ACC112 (cell line): ENCODE results near the gene PYGB.

ENCODE experiments used
- H2AFZ ChIP-seq: fragments of 200-600 bp; sonication (generic); one replicate; pipeline ENCODE4 v1.6.0; 2017; ENCODE audit warnings: antibody characterized with exemption, low read length; ENCODE audit not compliant: unreplicated experiment
- H3K27ac ChIP-seq: fragments of 200-600 bp; sonication (generic); 2 replicates; pipeline ENCODE4 v1.5.1; 2014; ENCODE audit warnings: low read depth, mild to moderate bottlenecking, antibody characterized with exemption, low read length, moderate library complexity
- H3K27me3 ChIP-seq: fragments of 200-600 bp; sonication (generic); 2 replicates; pipeline ENCODE4 v1.6.1; 2014; ENCODE audit warnings: mild to moderate bottlenecking, antibody characterized with exemption, low read length, moderate library complexity, mixed read lengths; ENCODE audit not compliant: insufficient read depth
- H3K36me3 ChIP-seq: fragments of 200-600 bp; sonication (generic); 2 replicates; pipeline ENCODE4 v1.6.1; 2016; ENCODE audit warnings: mild to moderate bottlenecking, antibody characterized with exemption, low read length, moderate library complexity, mixed read lengths; ENCODE audit not compliant: insufficient read depth
- H3K4me1 ChIP-seq: fragments of 200-600 bp; sonication (generic); one replicate; pipeline ENCODE4 v1.6.1; 2016; ENCODE audit warnings: low read length, mixed read lengths; ENCODE audit not compliant: insufficient read depth, unreplicated experiment, control insufficient read depth
- H3K4me3 ChIP-seq: fragments of 200-600 bp; sonication (generic); 2 replicates; pipeline ENCODE4 v1.5.1; 2014; ENCODE audit warnings: mild to moderate bottlenecking, low read depth, low read length
- H3K79me2 ChIP-seq: fragments of 200-600 bp; sonication (generic); one replicate; pipeline ENCODE4 v1.6.0; 2016; ENCODE audit warnings: low read length; ENCODE audit not compliant: control insufficient read depth, unreplicated experiment, insufficient read depth

The PYGB gene

DNA sequence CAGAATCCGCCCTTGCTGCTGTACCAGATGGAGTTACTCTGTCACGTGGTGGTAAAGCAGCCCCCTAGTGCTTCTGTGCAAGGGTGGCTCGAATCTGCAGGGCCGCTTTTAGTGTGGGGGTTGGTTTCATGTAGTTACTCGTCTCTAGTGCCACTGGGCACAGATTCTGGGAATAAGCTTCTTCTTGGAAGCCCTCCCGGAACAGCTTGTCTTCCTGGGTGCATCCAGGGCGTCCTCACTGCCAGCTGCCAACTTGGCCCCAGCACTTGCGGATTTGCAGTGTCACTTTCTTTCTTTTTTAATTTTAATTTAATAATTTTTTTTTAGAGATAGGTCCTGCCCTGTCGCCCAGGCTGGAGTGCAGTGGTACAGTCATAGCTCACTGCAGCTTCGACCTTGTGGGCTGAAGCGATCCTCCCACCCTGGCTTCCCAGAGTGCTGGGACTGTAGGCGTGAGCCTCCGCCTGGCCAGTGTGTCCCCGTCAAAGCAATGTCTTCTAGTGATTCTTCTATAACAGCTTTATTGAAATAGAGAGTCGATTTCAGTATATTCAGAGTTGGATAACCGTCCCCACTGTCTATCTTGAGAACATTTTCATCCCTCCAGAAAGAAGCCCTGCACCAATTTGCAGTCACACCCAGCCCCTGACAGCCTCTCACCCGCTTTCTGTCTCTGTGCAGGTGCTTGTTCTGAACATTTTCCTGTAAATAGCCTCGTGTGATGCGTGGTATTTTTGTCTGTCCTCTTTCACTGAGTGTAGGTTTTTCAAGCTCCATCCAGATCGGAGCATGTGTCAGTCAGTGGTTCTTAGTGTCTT, 25.9 kb downstream of the PYGB start:
- Histone ChIP-seq H3K27ac (no peak overlapping the region), H3K36me3 (peaks cover 33% of the 10 kb centered on the region; the same call in 1 of the 2 replicates), H2AFZ (no peak overlapping the region)

DNA sequence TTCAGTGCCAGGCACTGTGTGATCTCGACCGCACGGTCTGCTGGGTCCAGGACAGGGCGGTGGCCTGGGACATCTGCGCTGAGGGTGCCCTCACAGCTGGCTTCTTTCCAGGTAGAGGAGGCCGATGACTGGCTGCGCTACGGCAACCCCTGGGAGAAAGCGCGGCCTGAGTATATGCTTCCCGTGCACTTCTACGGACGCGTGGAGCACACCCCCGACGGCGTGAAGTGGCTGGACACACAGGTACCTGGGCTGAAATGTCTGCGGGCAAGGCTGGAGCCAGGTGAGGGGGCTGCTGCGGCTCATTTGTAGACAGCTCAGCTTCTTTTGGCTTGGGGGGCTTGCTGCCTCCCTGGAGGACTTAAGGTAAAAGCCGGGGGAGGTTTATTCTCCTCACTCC, 26.6 kb downstream of the PYGB start:
- H3K27ac ChIP-seq: no peak overlapping the region
- H3K36me3 ChIP-seq: peaks cover 33% of the 10 kb centered on the region; the same call in 1 of the 2 replicates
- no peaks in the 10 kb centered on the region for H3K27me3 ChIP-seq
- no peak overlapping the region for H3K4me3 ChIP-seq
- no peaks in the 10 kb centered on the region for H3K4me1 ChIP-seq
- H2AFZ ChIP-seq: no peak overlapping the region
- peaks cover 5% of the 10 kb centered on the region for H3K79me2 ChIP-seq

More for the DNA sequence above, 25.9 kb downstream of the PYGB start:
- Histone ChIP-seq H3K27me3 (no peaks in the 10 kb centered on the region), H3K4me3 (no peak overlapping the region), H3K79me2 (peaks cover 5% of the 10 kb centered on the region), H3K4me1 (no peaks in the 10 kb centered on the region)

DNA sequence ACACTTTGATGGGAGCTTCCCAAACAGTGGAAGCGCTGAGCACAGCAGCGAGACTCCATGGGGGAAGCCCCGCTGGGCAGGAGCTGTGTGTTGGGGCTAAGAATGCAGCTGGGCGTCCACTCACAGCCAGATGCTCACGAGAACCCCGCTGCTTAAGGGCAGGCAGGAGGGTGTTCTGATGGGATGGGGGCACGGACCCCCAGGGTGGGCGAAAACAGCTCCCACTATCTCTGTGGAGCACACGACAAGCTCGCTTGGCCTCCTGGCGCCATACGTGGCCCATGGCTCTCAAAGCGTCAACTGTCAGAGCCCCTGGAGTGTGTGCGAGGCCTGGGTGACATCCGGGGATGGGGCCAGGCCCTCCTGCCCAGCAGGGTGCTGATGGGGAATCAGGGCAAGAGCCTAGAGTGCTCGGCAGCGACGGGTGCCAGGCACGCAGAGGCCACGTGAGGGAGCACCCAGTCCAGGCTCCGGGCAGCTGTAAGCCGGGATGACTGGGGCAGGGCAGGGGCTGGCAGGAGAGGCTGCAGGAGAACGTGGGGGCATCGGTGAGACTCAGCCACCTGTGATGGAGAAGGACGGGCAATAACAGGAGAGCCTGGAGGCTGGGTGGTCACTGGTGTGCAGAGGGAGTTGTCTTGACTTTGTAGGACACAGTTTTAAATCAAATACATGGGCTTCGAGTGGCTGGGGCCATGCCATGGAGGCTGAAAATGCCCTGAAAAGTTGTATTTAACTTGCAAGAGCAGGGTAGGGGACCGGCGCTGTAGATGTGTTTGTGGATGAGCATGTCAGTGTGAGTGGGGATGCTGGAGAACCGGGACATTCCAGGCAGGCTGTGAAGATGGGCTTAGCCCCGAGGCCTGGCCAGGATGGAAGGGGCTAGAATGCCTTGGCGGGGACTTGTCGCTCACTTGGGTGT, 27.3 kb downstream of the PYGB start:
- Histone ChIP-seq H3K27me3 (no peaks in the 10 kb centered on the region), H3K4me1 (no peaks in the 10 kb centered on the region), H3K79me2 (peaks cover 5% of the 10 kb centered on the region), H2AFZ (no peak overlapping the region), H3K4me3 (no peak overlapping the region), H3K27ac (no peak overlapping the region), H3K36me3 (peaks cover 33% of the 10 kb centered on the region; the same call in 1 of the 2 replicates)

DNA sequence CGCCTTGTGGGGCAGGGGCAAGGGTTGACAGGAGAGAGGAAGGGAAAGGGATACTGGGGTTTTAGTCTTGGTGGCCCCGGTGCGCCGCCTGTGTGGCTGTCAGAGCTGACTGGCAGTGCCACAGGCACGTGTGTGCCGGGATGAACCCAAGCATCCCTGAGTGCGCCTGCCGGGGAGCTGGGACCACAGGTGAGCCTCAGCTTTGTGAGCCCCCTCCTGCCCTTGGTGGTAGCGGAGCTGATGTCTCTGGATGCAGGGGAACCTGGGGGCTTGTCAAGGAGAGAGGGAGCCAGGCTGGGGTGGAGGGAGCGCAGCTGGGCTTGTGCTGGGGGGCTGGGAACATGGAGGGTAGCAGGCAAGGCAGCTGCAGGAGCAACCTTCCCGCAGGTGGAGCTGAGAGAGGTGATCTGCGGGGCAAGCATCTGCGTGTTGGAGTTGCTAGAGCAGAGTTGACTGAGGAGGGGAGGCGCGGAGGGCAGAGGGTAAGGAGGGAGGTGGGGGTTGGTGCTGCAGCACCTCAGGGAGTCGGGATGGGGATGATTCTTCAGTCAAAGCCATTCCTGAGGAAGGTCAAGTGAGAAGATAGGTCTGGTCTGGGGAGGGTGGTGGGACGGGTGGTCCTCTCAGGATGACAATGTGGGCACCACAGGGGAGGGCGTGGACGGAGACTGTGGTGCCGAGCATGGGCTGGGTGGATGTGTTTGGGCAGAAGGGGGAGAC, 28.1 kb downstream of the PYGB start:
- Histone ChIP-seq H3K36me3 (peaks cover 30% of the 10 kb centered on the region; the same call in 1 of the 2 replicates), H3K4me1 (no peaks in the 10 kb centered on the region)

DNA sequence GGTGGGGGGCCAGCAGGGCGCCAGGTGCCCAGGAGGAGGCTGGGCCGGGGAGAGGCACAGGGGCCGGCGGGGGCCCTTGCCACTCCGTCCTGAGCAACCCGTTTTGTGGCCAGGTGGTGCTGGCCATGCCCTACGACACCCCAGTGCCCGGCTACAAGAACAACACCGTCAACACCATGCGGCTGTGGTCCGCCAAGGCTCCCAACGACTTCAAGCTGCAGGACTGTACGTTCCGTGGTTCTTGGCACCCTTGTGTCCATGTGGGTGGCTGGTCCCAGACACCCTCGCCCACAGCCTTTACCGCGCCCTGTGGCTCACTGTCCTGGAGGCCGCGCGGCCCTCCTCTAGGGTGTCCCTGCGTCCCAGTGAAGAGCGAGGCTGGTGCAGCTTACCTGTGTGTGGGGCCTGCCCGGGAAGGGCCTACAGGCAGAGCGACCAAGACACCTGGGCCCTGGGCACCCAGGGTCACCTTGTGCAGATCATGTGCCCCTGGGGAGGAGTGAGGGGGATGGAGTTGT, 28.7 kb downstream of the PYGB start:
- H3K27me3 ChIP-seq: no peaks in the 10 kb centered on the region
- H3K79me2 ChIP-seq: peaks cover 5% of the 10 kb centered on the region
- H3K36me3 ChIP-seq: peaks cover 29% of the 10 kb centered on the region; the same call in 1 of the 2 replicates
- no peak overlapping the region for H3K27ac ChIP-seq
- no peak overlapping the region for H2AFZ ChIP-seq
- H3K4me3 ChIP-seq: no peak overlapping the region
- no peaks in the 10 kb centered on the region for H3K4me1 ChIP-seq

More for the DNA sequence above, 28.1 kb downstream of the PYGB start:
- Histone ChIP-seq H3K27ac (no peak overlapping the region), H3K4me3 (no peak overlapping the region), H2AFZ (no peak overlapping the region), H3K79me2 (peaks cover 5% of the 10 kb centered on the region), H3K27me3 (no peaks in the 10 kb centered on the region)

DNA sequence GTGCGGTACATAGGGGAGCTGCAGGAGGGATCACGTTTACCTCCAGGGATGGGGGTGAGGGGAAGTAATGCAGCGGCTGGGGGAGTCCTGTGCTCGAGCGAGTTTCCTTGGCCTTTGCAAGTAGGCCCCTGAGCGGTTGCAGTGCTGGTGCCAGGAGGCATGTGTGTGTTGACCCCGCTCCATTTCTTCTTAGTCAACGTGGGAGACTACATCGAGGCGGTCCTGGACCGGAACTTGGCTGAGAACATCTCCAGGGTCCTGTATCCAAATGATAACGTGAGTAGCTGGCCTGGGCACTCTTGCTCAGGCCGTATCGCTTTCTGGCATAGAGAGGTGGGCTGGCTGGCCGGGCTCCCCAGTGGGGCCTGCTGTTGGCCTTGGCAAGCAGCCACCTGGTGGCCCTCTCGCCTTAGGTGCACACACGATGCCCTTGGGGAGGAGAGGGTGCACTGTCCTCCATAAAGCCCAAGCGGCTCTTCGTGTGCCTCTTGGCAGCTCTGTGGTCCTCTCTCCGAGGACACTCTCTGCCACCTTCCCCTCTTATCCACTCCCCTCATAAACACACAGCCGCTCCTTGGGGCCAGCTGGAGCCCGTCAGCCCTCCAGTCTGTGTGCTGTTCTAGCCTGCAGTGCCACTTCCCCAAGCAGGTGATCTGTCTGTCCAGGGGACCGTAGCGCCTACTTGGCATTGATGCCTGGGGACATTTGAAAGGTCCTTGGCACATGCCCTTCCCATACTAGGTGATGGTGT, 29.3 kb downstream of the PYGB start:
- peaks cover 28% of the 10 kb centered on the region; the same call in 1 of the 2 replicates for H3K36me3 ChIP-seq
- no peaks in the 10 kb centered on the region for H3K4me1 ChIP-seq
- no peaks in the 10 kb centered on the region for H3K27me3 ChIP-seq
- peaks cover 3% of the 10 kb centered on the region for H3K79me2 ChIP-seq
- no peak overlapping the region for H3K4me3 ChIP-seq
- no peak overlapping the region for H3K27ac ChIP-seq
- H2AFZ ChIP-seq: no peak overlapping the region

DNA sequence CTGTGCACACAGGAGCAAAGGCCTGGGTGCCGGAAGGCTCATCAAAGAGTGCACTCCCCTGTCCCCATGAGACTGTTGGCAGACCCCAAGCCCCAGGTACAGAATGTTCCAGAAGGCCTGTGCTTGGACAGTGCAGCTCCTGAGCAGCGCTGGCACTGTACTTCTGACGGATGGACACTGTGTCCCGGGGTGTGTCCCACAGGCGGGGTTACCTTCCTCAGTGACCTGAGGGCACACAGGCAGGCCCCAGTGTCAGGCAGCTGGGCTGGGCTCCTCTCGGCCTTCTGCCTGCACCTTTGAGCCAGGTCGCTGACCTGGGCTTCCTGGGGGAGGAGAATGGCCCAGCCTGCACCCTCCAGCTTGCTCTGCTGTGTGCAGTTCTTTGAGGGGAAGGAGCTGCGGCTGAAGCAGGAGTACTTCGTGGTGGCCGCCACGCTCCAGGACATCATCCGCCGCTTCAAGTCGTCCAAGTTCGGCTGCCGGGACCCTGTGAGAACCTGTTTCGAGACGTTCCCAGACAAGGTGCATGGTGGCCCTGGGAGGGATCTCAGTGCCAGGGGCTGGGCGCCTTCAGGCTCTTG, 30.1 kb downstream of the PYGB start:
- H3K27ac ChIP-seq: no peak overlapping the region
- H3K27me3 ChIP-seq: no peaks in the 10 kb centered on the region
- H3K4me1 ChIP-seq: no peaks in the 10 kb centered on the region
- no peak overlapping the region for H3K4me3 ChIP-seq
- H3K79me2 ChIP-seq: no peaks in the 10 kb centered on the region
- peaks cover 20% of the 10 kb centered on the region; the same call in 1 of the 2 replicates for H3K36me3 ChIP-seq
- H2AFZ ChIP-seq: no peak overlapping the region

DNA sequence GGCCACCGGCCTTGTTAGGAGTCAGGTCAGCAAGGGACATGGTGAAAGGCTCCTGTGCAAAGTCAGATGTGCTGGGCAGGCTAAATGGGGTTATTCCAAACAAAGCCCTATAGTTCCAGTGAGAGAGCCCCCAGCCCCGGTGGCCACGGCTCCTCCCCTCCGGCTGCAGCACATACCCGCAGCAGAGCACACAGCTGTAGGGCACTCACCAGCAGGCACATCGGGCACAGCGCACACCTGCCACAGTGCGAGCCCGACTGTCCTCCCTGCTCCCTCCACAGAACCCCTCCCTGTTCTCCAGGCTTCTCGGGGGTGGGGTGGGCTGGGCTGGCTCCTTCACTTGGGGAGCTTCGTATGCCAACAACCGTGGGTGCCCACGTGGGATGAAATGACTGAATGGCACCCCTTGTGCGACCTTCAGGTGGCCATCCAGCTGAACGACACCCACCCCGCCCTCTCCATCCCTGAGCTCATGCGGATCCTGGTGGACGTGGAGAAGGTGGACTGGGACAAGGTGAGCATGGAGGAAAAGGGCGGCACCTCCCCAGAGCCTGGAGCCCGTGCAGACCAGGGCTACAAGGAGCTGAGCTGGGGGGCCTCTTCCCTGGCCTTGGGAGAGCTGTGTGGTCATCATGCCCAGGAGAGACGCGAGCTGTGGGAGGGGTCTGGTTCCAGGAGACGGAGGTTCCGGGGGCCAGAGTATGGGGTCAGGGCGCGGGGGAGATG, 30.9 kb downstream of the PYGB start:
- Histone ChIP-seq H2AFZ (no peak overlapping the region), H3K36me3 (peaks cover 17% of the 10 kb centered on the region; the same call in 1 of the 2 replicates), H3K27me3 (no peaks in the 10 kb centered on the region), H3K4me1 (no peaks in the 10 kb centered on the region), H3K4me3 (no peak overlapping the region), H3K27ac (no peak overlapping the region), H3K79me2 (no peaks in the 10 kb centered on the region)

DNA sequence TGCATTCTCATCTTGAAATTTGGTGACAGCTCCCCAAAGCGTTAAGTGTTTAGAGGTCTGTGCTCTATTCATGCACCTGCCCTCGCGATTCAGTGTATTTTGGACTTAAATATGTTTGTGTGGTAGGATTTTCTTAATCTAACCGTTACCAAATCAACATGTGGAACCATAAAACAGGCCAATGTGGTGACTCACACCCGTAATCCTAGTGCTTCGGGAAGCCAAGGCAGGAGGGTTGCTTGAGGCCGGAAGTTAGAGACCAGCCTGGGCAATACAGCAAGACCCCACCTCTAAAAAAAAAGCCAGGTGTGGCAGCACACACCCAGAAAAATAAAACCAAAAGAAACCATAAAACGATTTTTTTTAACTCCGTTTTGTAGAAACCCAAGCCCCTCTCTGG, 31.5 kb downstream of the PYGB start:
- no peaks in the 10 kb centered on the region for H3K27me3 ChIP-seq
- no peak overlapping the region for H3K4me3 ChIP-seq
- no peak overlapping the region for H2AFZ ChIP-seq
- H3K27ac ChIP-seq: no peak overlapping the region
- peaks cover 16% of the 10 kb centered on the region; the same call in 1 of the 2 replicates for H3K36me3 ChIP-seq
- H3K4me1 ChIP-seq: no peaks in the 10 kb centered on the region
- H3K79me2 ChIP-seq: no peaks in the 10 kb centered on the region
